Measurements from ENCODE around the gene PDE8B. TPM values are rescaled to one million over a fixed set of nuclear protein-coding genes. Genes with fewer than 3 reads are reported as not detected.

PDE8B gene
- total and polyA plus RNA-seq, 4 donors: 0.19 to 0.82 (median 0.49) TPM

- Histone ChIP-seq H3K9ac (ENCODE audit: low read depth in 1 of 2, low read length in 2 of 2) (no peak overlapping the region), H3K27ac (ENCODE audit: low read depth in 1 of 2, low read length in 2 of 2) (no peak overlapping the region)
Measured at GRCh38 chr5:77358255-77359205, 148.1 kb downstream of the PDE8B start.

GRCh38 chr5:77359231-77359630 lies 148.8 kb downstream of the PDE8B start:
- DNase-seq (ENCODE audit: low spot score): no peak
- Histone ChIP-seq H3K4me1 (ENCODE audit: control insufficient read depth in 4 of 4, insufficient read depth in 4 of 4, low read length in 3 of 4) (peaks cover 1 to 21% (median 16%) of the 10 kb centered on the region in 4 donors), H3K36me3 (ENCODE audit: control insufficient read depth in 4 of 4, insufficient read depth in 3 of 4, low read depth in 1 of 4, low read length in 3 of 4) (no peaks in the 10 kb centered on the region), H3K27ac (ENCODE audit: low read depth in 1 of 2, low read length in 2 of 2) (no peak overlapping the region), H3K9me3 (ENCODE audit: control insufficient read depth in 4 of 4, low read length in 3 of 4) (no peaks in the 10 kb centered on the region), H3K9ac (ENCODE audit: low read depth in 1 of 2, low read length in 2 of 2) (no peak overlapping the region), H3K27me3 (ENCODE audit: control insufficient read depth in 4 of 4, insufficient read depth in 4 of 4, low read length in 3 of 4) (no peaks in the 10 kb centered on the region), H3K4me3 (ENCODE audit: low read depth in 1 of 3, low read length in 3 of 3) (no peak overlapping the region)
- 62% methylated on average over 6 of the region's 6 CpGs for WGBS
- TF ChIP-seq FOXA1 (IDR thresholded peaks at IDR 0.05) (no peak), ZBTB33 (IDR thresholded peaks at IDR 0.05) (no peak), TAF1 (conservative IDR thresholded peaks at IDR 0.05) (no peak), EGR1 (IDR thresholded peaks at IDR 0.05; ENCODE audit: low read depth in 2 of 2) (no peak), NR2F2 (IDR thresholded peaks at IDR 0.05) (no peak), GABPA (IDR thresholded peaks at IDR 0.05 in 1 of 2, conservative IDR thresholded peaks at IDR 0.05 in 1 of 2) (no peak), CTCF (IDR thresholded peaks at IDR 0.05; ENCODE audit: low read depth, low read length, missing input control) (no peak), FOXA2 (IDR thresholded peaks at IDR 0.05) (no peak), YY1 (IDR thresholded peaks at IDR 0.05) (no peak), HNF4A (conservative IDR thresholded peaks at IDR 0.05) (no peak), SP1 (IDR thresholded peaks at IDR 0.05) (no peak)
- TF ChIP-seq, protein P1, sequence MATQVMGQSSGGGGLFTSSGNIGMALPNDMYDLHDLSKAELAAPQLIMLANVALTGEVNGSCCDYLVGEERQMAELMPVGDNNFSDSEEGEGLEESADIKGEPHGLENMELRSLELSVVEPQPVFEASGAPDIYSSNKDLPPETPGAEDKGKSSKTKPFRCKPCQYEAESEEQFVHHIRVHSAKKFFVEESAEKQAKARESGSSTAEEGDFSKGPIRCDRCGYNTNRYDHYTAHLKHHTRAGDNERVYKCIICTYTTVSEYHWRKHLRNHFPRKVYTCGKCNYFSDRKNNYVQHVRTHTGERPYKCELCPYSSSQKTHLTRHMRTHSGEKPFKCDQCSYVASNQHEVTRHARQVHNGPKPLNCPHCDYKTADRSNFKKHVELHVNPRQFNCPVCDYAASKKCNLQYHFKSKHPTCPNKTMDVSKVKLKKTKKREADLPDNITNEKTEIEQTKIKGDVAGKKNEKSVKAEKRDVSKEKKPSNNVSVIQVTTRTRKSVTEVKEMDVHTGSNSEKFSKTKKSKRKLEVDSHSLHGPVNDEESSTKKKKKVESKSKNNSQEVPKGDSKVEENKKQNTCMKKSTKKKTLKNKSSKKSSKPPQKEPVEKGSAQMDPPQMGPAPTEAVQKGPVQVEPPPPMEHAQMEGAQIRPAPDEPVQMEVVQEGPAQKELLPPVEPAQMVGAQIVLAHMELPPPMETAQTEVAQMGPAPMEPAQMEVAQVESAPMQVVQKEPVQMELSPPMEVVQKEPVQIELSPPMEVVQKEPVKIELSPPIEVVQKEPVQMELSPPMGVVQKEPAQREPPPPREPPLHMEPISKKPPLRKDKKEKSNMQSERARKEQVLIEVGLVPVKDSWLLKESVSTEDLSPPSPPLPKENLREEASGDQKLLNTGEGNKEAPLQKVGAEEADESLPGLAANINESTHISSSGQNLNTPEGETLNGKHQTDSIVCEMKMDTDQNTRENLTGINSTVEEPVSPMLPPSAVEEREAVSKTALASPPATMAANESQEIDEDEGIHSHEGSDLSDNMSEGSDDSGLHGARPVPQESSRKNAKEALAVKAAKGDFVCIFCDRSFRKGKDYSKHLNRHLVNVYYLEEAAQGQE (IDR thresholded peaks at IDR 0.05): no peak

More at GRCh38 chr5:77358255-77359205, 148.1 kb downstream of the PDE8B start:
- no peaks in the 10 kb centered on the region for H3K27me3 ChIP-seq (ENCODE audit: control insufficient read depth in 4 of 4, insufficient read depth in 4 of 4, low read length in 3 of 4)
- no peak overlapping the region for H3K4me3 ChIP-seq (ENCODE audit: low read depth in 1 of 3, low read length in 3 of 3)
- DNase-seq (ENCODE audit: low spot score): no peak
- no peaks in the 10 kb centered on the region for H3K36me3 ChIP-seq (ENCODE audit: control insufficient read depth in 4 of 4, insufficient read depth in 3 of 4, low read depth in 1 of 4, low read length in 3 of 4)
- H3K9me3 ChIP-seq (ENCODE audit: control insufficient read depth in 4 of 4, low read length in 3 of 4): no peaks in the 10 kb centered on the region
- H3K4me1 ChIP-seq (ENCODE audit: control insufficient read depth in 4 of 4, insufficient read depth in 4 of 4, low read length in 3 of 4): peaks cover 4 to 24% (median 17%) of the 10 kb centered on the region in 4 donors
- 58% methylated on average over 10 of the region's 10 CpGs for WGBS
- peak in 1 of 2 donors; percentile 13 for TF ChIP-seq RXRA (IDR thresholded peaks at IDR 0.05)
- TF ChIP-seq, protein P1 (IDR thresholded peaks at IDR 0.05): no peak
